Measurements from ENCODE around the gene AUH.
"Not testable (repeated sequence)": the region's sequence is repeated elsewhere in the genome, so short reads cannot be mapped to it uniquely, and the experiment has no call there.

AUH gene

GRCh38 chr9:91378695-91379127 lies 17.0 kb upstream of the AUH start:
- no peak for DNase-seq (ENCODE audit: low spot score)

- not testable (repeated sequence) for DNase-seq (ENCODE audit: low spot score)
Measured at GRCh38 chr9:91378054-91378453, 16.3 kb upstream of the AUH start.

DNA sequence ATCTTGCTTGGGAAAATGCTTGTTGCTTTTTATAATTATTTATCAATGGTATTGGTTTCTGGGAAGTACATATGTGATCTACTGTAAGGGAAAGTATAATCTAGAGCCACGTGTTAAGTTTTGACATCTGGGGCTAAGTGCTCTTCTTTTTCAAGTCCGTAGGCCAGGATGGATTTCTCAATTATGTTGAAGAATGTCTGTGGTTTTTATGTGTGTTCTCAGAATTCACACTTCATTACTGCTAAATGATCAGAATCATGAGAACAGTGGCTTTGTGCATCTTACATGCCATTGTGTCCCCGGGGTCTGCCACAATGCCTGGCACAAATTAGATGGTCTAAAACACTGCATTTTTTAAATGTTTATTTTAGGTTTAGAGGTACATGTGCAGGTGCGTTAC lies 14.5 kb upstream of the AUH start:
- DNase-seq (ENCODE audit: low spot score) = no peak

DNA sequence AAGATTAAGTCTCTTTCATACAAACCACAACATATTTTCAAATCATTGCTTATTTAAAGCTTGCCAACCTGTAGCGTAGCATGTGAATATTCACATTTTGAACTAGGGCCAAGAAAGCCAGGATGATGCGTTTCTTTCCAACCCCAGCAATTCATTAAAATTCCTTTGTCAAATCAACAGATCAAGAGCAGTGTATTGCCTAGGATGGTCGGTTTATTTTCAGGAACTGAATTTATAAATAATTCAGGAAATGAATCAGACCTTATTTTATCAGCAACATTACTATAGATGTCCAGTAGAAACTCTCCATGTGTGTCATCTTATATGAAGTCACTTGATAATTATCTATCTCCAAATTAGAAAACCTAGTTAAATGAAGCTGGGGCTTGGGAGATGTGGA lies 13.2 kb upstream of the AUH start:
- no peak for DNase-seq (ENCODE audit: low spot score)

- no peak for DNase-seq (ENCODE audit: low spot score)
Measured at GRCh38 chr9:91371894-91372293, 10.2 kb upstream of the AUH start.

DNA sequence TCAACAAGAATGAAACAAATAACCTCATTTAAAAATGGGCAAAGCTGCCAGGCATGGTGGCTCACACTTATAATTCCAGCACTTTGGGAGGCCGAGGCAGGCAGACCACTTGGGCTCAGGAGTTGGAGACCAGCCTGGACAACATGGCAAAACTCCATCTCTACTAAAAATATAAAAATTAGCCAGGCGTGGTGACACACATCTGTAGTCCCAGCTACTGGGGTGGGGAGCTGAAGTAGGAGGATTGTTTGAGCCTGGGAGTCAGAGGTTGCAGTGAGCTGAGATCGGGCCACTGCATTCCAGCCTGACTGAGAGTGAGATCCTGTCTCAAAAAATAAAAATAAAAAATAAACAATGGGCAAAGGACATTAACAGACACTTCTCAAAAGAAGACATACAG lies 8.3 kb upstream of the AUH start:
- DNase-seq (ENCODE audit: low spot score) = not testable (repeated sequence)

- no peak for DNase-seq (ENCODE audit: low spot score)
Measured at GRCh38 chr9:91364702-91365101, 3.0 kb upstream of the AUH start.

DNA sequence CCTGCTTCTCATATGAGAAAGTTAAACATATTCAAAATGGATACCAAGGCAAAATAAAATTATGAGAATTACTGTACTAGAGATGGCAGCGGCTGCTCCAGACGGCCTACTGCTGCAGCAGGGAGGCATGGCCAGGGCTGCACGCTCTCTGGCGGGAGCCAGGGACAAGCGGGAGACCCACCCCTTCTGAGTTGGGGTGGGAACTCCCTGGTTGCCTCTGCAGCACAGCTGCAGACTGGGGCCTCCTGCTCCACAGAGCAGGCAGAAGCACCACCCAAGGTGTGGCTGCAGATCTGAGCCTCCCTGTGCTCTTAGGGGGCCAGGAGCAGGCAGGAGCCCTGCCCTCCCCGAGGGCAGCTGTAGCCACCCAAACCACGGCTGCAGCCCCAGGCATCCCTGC lies 2.3 kb upstream of the AUH start:
- DNase-seq (ENCODE audit: low spot score) = no peak

DNA sequence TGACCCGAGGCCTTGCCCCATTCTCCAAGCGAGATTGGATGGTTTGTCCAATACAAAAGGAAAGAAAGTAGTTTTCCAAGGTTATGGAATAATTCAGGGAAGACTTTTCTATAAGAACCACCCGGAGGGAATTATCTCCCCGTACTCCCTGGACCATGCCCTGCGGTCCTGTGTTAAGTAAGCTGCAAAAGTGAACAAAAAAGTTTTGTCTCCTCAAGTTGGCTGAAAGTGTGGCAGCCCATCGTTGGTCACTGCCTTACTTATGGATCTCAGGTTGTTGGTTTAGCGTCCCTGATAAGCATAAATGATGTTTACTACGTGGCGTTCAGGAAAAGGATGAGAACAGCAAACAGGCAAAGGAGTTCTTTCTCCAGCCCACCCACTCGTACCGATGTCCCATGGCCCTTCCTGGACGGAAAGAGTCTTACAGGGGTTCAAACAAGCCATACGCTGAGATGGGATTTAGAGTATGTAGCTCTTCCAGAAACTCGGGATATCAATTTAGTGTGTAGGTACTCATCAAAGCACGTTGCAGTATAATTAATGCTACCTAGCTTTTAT lies 413 bp upstream of the AUH start:
- no peak for DNase-seq (ENCODE audit: low spot score)

GRCh38 chr9:91360551-91361290 lies 997 bp downstream of the AUH start:
- no peak for DNase-seq (ENCODE audit: low spot score)

DNA sequence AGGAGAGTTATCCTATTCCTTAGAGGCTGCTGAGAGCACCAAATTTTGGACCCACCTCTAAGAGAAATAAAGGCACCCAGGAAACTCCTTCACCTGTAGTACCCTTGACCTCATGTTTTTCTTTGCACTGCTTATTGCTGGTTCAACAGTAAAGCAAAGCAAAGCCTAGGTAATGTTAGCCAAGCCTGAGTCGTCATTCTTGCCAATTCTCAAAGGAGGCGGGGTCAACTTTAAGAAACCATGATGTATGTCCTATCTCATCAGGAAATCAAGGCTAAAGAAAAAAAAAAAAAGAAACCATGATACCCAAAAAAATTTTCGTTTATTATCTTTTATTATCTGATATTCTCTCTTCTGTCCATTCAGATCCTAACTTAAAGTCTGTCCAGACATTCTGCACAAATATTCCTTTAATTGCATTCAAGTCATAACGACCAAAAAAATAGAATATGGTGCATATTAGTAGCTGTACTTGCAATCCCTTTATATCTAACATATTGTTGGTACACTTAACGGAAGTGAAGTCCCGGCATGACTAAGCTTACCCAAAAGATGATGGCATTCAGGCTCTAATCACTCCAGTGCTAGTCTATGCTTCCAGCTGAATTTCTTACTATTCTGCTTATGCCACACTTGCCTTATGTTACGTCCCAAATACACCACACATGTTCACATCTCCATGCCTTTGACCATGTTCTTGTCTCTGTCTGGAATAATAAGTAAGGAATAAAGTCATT lies 1.8 kb downstream of the AUH start:
- no peak for DNase-seq (ENCODE audit: low spot score)

DNA sequence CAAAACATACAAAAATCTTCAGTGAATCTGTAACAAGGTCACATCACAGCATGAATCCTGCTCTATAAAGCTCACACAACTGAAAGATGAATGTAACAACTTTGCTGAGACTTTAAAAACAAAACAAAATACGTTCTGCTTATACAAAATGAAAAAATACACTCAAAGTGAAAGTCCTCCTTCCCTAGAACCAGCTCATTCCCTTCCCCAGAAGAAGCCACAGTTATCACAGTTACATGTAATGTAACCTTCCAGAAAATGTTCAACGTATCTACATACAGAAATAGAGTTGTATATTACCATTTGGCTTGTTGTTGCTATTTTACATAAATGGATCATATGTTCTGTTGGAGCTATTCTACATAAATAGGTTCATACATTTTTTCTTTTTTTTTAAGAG lies 2.6 kb downstream of the AUH start:
- no peak for DNase-seq (ENCODE audit: low spot score)

- no peak for DNase-seq (ENCODE audit: low spot score)
Measured at GRCh38 chr9:91354881-91355280, 6.8 kb downstream of the AUH start.

DNA sequence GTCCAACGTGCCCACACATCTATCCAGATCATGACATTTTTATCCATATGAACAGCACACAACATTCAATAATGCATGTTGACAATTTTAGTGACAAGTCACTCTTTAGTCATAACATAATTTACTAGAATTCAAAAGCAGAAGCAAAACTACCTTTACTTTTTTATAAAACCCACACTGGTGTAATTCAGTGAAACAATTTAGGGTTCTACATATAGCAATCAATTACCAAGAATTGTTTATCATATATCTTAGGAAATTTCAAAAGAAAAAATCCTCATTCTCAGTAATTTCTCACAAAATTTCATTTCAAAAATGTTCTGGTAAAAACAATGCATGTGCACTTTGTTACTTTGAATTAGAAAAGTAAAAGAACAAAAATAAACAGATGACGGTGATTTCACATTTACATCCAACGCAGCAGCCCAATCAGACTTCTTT lies 12.6 kb downstream of the AUH start:
- DNase-seq (ENCODE audit: low spot score) = no peak

GRCh38 chr9:91348191-91348807 lies 13.4 kb downstream of the AUH start:
- DNase-seq (ENCODE audit: low spot score) = no peak

DNA sequence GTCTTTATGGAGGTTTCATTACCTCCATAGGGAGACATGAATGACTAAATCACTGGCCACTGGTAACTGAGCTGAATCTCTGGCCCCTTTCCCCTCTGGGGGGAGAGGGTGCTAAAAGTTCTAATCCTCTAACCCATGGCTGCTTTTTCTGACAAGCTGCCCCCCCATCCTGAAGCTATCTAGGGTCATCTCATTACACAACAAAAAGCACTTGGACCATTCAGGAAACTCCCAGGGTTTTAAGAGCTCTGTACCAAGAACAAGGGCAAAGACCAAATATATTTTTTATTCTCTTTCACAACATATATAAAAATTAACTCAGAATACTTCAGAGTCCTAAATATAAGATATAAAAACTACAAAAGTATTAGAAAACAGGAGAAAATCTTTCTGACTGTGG lies 14.3 kb downstream of the AUH start:
- no peak for DNase-seq (ENCODE audit: low spot score)

DNA sequence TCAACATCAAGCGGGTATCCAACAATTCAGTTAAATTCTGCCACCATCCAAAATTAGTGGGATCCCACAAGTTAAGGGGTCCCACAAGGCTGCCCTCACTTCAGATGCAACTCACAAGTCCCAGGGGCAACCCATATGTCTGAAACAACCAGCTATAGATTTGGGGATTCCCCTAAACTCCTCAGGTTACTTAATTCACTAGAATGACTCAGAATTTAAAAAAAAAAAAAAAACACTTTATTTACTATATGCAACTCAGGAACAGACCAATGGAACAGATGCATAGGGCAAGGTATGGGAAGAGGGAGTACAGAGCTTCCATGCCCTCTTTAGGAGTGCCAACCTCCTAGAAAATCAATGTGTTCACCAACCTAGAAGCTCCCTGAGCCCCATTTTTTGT lies 15.1 kb downstream of the AUH start:
- DNase-seq (ENCODE audit: low spot score) = no peak

DNA sequence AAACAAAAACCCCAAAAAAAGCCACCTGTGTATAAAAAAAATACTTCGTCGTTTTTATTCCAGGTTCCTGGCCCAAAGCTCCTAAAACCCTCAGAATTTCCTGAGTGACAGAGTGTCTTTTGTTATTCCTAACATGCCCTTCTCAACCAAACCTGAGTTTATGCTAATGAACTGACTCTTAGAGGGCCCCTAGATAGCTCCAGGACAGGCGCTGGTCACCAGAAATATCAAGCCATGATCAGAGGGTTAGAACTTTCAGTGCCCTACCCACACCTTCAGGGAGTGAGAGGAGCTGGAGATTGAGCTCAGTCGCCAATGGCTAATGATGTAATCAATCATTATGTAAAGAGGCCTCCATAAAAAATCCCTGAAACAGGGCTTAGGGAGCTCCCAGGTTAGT lies 15.7 kb downstream of the AUH start:
- DNase-seq (ENCODE audit: low spot score) = no peak

DNA sequence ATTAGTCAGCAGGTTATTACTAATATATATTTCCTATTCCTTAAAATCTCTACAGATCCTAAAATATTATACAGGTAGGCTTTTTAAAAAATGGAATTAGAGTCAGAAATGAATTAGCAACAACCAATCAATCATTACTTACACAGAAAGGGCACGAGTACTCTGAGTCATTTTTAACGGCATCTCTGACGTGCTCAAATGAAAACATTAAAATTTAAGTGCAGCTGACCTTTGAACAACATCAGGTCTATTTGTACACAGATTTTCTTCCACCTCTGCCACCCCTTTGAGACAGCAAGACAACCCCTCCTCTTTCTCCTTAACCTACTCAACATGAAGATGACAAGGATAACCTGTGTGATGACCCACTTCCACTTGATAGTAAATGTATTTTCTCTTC lies 19.1 kb downstream of the AUH start:
- no peak for DNase-seq (ENCODE audit: low spot score)

DNA sequence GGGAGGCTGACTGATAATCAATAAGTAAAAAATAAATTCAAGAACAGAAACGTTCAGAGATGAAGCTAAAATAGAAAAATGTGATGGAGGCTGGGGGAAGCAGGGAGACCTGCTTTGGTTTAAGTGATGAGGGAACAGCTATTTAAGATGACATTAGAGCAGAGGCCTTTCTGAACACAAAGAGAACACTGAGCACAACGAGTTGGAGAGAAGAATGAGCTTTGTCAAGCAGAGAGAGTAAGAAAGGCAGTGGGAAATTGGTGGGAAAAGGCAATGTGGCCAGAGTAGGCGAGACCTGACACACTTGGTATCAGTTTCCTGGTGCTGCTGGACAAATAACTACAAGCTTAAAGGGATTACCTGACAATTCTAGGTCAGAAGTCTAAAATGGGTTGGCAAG lies 20.0 kb downstream of the AUH start:
- DNase-seq (ENCODE audit: low spot score) = no peak

- DNase-seq (ENCODE audit: low spot score) = no peak
Measured at GRCh38 chr9:91341258-91341746, 20.4 kb downstream of the AUH start.

- no peak for DNase-seq (ENCODE audit: low spot score)
Measured at GRCh38 chr9:91340395-91340967, 21.2 kb downstream of the AUH start.

Measured in CD4-positive, alpha-beta T cell treated with Interleukin-6 at 100 ng/mL for 8 hours (primary cell).